Ascending aorta (tissue), 2 donors: ENCODE results near the gene HDAC11. TPM values are rescaled to one million over a fixed set of nuclear protein-coding genes. Genes with fewer than 3 reads are reported as not detected.

Experiments
- DNase-seq, 2 donors: peaks; one replicate each; pipeline ENCODE4 v3.0.0-alpha.2; 2019; ENCODE audit warnings: low spot score in 2 of 2
- H3K27ac ChIP-seq, 2 donors: fragments of 200-600 bp; sonication (generic); one replicate each; pipeline ENCODE4 v1.5.1; 2016 to 2017; ENCODE audit warnings: mild to moderate bottlenecking in 1 of 2
- H3K27me3 ChIP-seq: fragments of 200-600 bp; sonication (generic); one replicate; pipeline ENCODE4 v1.5.1; 2017
- H3K36me3 ChIP-seq, 2 donors: fragments of 200-600 bp; sonication (generic); one replicate each; pipeline ENCODE4 v1.5.1; 2016
- H3K4me1 ChIP-seq, 2 donors: fragments of 200-600 bp; sonication (generic); one replicate each; pipeline ENCODE4 v1.5.1; 2016 to 2017; ENCODE audit warnings: mild to moderate bottlenecking in 1 of 2
- H3K4me3 ChIP-seq, 2 donors: fragments of 200-600 bp; sonication (generic); one replicate each; pipeline ENCODE4 v1.5.1; 2016 to 2017; ENCODE audit warnings: mild to moderate bottlenecking in 1 of 2
- H3K9me3 ChIP-seq, 2 donors: fragments of 200-600 bp; sonication (generic); one replicate each; pipeline ENCODE4 v1.5.1; 2016
- CTCF ChIP-seq, 3 experiments: fragments of 200-600 bp in 2 of 3; fragments of 450-650 bp in 1 of 3; sonication (generic) in 2 of 3; IDR thresholded peaks; one replicate each; pipeline ENCODE4 v1.5.1; 2016 to 2019; ENCODE audit warnings: antibody characterized with exemption in 3 of 3, mild to moderate bottlenecking in 1 of 3, moderate library complexity in 1 of 3
- intact Hi-C: fragments of 100-400 bp; cut with DNase I; formaldehyde crosslinking; loops from one replicate; pipeline ENCODE4 v1.15.1; 2023
- total RNA-seq: library from RNA; depleted of rRNA; stranded (reverse); fragments of >200 nt; gene quantifications from one replicate; pipeline ENCODE4 v1.1.0, GENCODE V29; 2016

Gene HDAC11
- total RNA-seq, 1 donor from 2014 or later: 15.8 TPM

DNA sequence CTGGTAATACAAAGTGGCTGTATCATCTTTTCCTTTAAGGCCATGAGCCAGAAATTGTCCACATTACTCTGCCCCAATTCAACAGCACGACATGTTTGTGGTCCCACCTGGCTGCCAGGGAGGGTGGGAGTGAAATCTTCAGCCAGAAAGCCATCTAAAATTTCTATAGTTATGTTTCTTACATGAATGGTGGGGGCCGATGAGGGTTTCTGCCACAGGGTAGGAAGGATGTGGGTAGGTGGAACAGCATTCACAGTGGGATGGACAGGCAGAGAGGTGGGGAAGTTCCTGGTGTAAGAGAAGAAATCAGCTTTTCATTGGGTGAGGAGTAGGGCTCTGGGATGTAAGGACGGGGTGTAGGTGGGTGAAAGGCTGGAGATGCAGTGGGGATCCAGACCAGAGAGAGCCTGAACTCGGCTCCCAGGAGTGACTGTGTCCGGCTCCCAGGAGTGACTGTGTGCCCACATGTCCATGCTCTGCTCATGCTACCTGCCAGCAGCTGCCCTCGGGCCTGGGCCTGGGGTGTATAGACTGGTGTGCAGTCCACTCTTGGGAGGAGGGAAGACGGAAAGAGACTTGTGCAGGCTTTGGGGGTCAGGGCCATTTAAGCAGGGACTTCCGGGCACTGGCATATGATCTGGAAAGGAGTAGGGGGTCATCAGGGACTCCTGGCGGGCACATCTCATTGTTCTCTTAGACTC, 65.0 kb downstream of the HDAC11 start:
- Histone ChIP-seq H3K4me3 (no peak overlapping the region), H3K36me3 (no peaks in the 10 kb centered on the region), H3K27me3 (no peaks in the 10 kb centered on the region), H3K4me1 (peaks cover 4 to 10% of the 10 kb centered on the region in 2 donors), H3K9me3 (no peaks in the 10 kb centered on the region), H3K27ac (peak overlapping the region; percentile 12 to 59)
- TF ChIP-seq CTCF (IDR thresholded peaks at IDR 0.05): no peak
- no peak for DNase-seq
- intact Hi-C loops: no loop called here

- no peaks in the 10 kb centered on the region for H3K27me3 ChIP-seq
- H3K27ac ChIP-seq: peak overlapping the region in 1 of 2 donors; percentile 12
- H3K36me3 ChIP-seq: no peaks in the 10 kb centered on the region
- H3K4me3 ChIP-seq: no peak overlapping the region
- no peak for DNase-seq
- no peaks in the 10 kb centered on the region for H3K9me3 ChIP-seq
- H3K4me1 ChIP-seq: peaks cover 4 to 18% of the 10 kb centered on the region in 2 donors
- intact Hi-C loops: no loop called here
- TF ChIP-seq CTCF (IDR thresholded peaks at IDR 0.05): no peak
These were observed 65.9 kb downstream of the HDAC11 start for GRCh38 chr3:13545952-13546454.

DNA sequence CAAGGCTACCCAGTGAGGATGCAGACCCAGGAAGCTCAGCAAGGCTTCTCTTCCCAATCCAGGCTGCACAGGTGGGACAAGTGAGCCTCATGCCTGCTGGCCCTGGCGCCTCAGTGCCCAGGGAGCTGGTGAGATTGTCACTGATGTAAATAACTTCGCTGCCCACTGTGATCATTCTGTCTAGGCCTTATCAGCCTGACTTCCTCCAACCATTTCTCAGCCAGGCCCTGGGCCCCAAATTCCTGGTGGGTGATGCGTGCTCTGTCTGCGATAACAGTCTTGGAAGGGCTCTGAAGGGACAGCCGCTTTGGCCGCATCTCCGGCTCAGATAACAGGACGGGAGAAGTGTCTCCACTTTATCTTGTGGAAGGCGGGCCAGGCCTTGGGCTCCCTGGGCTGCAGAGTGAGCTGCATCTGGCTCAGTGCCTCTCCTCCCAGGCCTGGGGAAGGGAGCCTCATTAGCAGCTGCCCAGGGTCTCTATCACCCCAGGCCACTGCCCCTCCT, 66.6 kb downstream of the HDAC11 start:
- no peaks in the 10 kb centered on the region for H3K36me3 ChIP-seq
- no peaks in the 10 kb centered on the region for H3K9me3 ChIP-seq
- peaks cover 4 to 18% of the 10 kb centered on the region in 2 donors for H3K4me1 ChIP-seq
- intact Hi-C loops: no loop called here
- no peak for TF ChIP-seq CTCF (IDR thresholded peaks at IDR 0.05)
- peak overlapping the region; percentile 5 to 6 for H3K27ac ChIP-seq
- DNase-seq: no peak
- no peaks in the 10 kb centered on the region for H3K27me3 ChIP-seq
- H3K4me3 ChIP-seq: no peak overlapping the region

DNA sequence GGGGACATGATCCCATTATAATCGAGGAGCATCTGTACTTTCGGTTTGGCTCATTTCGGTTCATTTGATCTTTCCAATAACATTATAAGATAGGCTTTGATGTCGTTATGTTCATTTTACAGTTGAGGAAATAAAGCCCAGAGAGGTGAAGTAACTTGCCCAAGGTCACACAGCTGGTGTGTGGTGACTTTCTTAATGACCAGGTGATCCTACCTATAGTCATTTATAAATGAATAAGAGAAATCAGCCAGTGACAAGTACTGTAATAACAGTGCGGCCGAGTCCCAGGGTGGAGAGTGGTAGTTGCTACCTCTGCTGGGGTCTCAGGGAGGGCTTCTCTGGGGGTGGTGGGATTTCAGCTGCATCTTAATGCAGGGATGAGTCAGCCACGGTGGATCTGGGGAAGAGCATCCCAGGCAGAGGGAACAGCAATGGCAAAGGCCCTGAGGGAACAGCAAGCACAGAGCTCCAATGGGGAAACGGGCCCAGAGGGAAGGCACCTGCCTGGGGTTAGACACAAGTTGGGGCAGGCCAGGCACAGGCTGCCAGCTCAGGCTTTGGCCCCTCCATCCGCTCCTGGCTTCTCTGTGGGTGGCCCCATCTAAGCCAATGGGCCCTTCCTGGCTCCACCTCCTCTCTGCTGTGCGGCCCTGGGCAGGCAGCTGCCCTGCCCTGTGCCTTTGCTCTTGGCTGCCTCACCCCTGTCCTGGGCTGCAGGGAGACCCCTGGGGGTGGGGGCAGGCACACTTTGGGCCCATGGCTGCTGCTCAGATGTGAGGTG, 67.7 kb downstream of the HDAC11 start:
- TF ChIP-seq CTCF (IDR thresholded peaks at IDR 0.05): no peak
- Histone ChIP-seq H3K4me1 (peaks cover 4 to 18% of the 10 kb centered on the region in 2 donors), H3K36me3 (no peaks in the 10 kb centered on the region), H3K27ac (peak overlapping the region; percentile 56 to 65), H3K27me3 (no peaks in the 10 kb centered on the region), H3K9me3 (no peaks in the 10 kb centered on the region), H3K4me3 (no peak overlapping the region)
- intact Hi-C loops: no loop called here
- no peak for DNase-seq

DNA sequence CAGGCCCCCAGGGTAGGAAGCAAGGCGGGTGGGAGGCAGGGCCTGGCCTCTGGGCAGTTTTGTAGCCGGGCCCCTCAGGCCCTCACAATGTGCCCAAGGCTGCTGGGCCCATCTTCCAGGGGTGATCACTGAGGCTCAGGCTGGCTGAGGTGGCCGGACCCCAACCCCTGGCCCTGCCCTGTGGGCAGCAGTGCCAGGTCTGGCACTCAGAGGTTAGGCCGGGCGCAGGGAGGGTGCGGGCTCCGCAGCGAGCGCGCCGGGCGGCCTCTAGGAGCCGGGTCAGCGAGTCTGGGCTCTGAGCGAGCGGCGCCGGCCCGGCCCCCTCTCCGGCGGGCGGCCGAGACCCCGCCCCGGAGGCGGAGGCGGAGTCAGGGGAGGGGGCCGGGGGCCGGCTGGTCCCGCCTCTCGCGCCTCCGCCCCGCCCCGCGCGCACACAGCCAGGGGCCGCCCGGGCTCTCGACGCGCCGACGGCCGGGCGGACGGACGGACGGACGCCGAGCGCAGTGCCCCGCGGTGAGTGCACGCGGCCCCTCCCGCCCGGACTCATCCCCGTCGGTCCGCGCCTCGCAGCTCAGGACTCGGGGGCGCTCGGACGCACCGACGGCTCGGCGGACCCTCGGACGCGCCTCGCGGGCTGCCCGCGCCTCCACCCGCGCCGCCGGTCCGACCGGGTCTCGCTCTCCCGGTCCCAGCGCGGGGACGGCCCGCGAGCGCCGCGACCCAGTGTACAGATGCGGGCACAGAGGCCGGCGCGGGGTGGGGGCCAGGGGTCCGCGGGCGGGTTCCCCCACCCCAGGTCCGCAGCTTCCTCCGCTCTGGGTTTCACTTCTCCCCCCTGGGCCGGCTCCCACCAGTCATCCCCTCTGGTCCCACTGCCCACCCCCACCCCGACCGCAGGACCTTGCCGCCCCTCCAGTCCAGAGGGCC, 68.9 kb downstream of the HDAC11 start, which contains the start of gene FBLN2:
Gene FBLN2, plus strand, starts transcription at position 430 of the 927 bp plus-strand sequence. CDS start 21,231 bp downstream, outside the sequence.
- TF ChIP-seq CTCF (IDR thresholded peaks at IDR 0.05): no peak
- Histone ChIP-seq H3K4me3 (peak within 1 kb of the TSS; percentile 47 to 61), H3K9me3 (no peaks in the 10 kb centered on the region), H3K27ac (peak within 1 kb of the TSS; percentile 56 to 65), H3K4me1 (peaks cover 4 to 18% of the 10 kb centered on the region in 2 donors), H3K27me3 (no peaks in the 10 kb centered on the region), H3K36me3 (no peaks in the 10 kb centered on the region)
- intact Hi-C loops: no loop called here
- DNase-seq: peak in 1 of 2 donors; percentile 66
